RKO (cell line): ENCODE measurements around the gene RTF2.

Experiments
- DNase-seq: peaks from one replicate; pipeline ENCODE4 v3.0.0-alpha.2; 2016; ENCODE audit warnings: low spot score

RTF2 gene

DNA sequence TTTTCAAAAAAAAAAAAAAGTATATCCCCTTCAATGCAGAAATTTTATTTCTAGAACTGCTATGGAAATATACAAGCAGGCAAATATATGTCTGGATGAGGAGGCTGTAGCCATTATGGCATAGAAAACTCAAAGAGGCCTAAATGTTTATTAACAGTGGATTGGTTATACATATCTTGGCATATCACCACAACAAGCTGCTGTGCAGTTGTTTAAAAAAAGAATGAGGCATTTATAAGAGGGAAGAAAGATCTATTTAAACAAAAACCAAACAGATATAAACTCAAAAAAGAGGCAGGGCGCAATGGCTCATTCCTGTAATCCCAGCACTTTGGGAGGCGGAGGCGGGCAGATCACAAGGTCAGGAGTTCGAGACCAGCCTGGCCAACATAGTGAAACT is 30.1 kb upstream of the RTF2 start:
- no peak for DNase-seq

- no peak for DNase-seq
These were observed 28.6 kb upstream of the RTF2 start for GRCh38 chr20:56439771-56440291.

GRCh38 chr20:56440346-56441007 is 27.9 kb upstream of the RTF2 start:
- DNase-seq: no peak

DNA sequence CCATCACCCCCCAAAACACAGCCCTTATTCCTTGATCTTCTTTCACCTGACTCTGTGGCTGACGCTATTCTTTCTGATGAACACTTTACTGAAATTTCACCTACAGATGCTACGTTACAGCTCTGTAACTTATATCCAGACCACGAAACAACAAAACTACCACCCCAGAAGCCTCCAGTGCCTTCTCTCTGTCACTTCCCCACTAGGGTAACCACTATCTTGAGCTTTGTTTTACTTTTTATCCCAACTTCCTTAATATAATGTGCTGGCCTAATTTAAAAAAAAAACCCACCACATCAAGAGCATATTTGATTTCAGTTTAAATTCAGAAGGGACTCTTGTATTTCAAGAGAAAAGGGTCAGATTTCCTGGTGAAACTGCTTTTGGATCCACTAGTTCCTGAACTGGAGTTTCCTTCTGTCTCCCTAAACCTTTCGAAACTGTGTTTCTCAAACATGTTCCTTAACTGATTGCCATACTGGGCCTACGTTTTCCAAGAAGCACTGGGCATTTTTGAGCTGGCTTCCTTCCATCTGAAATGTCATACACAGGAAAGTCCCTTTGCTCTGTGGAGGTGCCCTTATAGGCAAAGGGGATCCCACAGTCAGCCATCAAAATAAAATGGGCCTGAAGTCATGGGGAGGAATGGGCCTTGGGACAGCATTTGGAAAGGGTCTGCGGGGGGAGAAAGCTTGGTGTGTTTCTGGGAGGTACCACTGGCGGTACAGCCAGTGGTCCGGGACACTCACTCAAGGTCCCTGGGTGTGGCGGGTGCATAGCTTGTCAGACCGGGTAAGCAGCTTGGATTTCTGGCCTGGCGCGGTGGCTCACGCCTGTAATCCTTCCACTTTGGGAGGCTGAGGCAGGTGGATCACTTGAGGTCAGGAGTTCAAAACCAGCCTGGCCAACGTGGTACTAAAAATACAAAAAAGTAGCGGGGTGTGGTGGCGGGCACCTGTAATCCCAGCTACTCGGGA is 25.8 kb upstream of the RTF2 start:
- no peak for DNase-seq

DNA sequence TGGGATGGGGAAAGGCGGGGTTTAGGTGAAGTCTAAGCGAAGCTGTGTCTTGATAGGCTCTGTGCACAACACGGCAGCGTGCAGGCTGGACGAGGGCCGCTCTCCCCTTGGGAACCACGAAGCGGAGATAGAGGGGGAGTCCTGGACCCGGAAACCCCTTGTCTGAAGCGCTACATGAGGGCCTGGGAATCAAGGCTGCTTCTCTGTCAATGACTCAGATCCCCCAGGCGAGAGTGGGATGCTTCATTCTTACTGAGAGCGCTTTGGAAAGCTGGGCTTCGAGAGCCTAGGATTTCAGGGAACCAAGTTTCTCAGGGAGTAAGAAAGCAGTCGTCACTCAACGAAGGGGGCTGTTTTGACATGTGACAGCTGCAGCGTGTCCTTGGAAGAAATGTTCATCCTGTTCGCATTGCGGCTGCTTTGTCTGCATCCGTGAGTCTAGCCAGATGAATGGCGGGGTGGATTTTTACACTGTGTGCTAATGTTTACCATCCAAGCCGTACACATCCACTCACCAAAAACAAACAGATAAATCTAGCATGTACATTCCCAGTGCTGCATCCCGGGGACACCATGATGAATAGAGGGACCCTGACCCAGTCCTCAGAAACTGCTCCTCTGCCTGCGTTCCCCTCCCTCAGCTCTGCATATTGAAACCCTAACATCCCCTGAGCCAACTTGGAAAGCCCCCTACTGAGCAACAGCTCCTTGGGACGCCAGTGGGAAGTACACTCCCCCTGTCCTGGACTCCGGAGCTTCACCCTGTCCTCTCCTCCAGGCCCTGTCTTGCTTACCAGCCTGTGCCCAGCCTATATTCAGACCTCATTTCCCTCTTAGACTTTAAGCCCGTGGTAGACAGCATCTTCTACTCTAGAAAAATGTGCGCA is 24.5 kb upstream of the RTF2 start:
- no peak for DNase-seq

DNA sequence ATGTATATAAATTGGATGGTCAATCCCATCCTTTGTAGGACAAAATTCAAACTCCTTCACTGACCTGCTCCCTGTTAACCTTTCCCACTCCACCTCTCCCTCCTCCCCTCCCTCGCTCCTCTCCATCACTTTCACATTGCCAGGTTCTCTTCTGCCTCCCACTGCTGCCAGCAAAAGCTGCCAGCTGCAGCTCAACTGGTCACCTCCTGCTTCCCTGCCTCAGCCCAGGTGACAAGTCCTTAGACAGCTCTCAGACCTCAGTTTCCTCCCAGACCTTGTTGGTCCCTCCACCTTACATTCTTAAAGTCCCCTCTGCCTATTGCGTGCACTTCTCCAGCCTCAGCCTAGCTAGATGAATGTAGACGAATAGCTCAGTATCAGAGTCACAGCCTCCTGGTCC is 23.3 kb upstream of the RTF2 start:
- no peak for DNase-seq

DNA sequence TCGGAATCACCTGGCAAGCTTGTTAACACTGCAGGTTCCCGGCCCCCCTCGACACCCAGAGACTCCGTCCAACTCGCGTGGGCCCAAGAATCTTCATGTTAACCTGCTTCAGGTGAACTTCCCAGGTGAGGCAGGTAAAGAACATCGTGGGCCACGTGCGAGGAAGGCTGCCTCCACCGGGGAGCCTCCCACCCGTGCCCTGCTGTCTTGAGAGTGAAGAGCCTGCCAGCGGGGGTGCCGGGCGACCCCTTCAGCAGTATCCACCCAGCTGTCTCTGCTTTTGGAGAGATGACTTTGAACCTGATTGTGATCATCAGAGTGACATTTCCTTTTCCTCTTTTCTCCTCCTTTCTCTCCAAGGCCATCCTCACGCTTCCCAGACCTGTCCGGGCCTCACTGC is 22.9 kb upstream of the RTF2 start:
- DNase-seq: no peak

- no peak for DNase-seq
These were observed 21.2 kb upstream of the RTF2 start for GRCh38 chr20:56447227-56447626.

DNA sequence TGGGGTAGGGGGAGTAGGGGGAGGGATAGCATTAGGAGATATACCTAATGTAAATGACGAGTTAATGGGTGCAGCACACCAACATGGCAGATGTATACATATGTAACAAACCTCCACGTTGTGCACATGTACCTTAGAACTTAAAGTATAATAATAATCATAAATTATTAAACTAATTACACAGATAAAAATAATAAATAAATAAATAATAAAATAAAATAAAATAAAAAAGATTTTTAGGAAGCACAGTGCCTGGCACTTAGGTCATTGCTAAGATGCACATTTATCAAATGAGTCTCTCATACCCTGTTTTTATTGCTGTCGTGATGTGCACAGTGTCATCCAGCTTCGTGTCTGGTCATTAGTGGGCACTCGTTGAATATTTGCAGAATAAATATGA is 19.0 kb upstream of the RTF2 start:
- no peak for DNase-seq

- DNase-seq: no peak
These were observed 17.2 kb upstream of the RTF2 start for GRCh38 chr20:56451056-56451765.

GRCh38 chr20:56453352-56453751 is 15.1 kb upstream of the RTF2 start:
- DNase-seq: no peak

GRCh38 chr20:56454754-56455153 is 13.7 kb upstream of the RTF2 start:
- no peak for DNase-seq

DNA sequence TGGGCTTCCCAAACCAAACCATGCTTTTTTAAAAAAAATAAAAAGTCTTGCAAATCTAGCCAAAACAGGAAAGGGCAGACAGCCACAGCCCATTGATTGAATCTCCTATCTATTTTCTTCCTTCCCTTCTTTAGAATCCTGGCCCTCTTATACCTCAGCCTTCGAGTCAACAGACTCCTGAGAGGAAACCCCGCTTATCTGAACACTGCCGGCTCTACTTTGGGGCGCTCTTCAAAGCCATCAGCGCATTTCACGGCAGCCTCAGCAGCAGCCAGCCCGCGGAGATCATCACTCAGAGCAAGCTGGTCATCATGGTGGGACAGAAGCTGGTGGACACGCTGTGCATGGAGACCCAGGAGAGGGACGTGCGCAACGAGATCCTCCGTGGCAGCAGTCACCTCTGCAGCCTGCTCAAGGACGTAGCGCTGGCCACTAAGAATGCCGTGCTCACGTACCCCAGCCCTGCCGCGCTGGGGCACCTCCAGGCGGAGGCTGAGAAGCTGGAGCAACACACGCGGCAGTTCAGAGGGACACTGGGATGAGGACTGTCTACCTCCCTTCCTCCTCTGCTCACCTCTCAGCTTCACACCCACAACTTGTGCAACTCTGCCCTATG is 10.1 kb upstream of the RTF2 start:
- DNase-seq: no peak

DNA sequence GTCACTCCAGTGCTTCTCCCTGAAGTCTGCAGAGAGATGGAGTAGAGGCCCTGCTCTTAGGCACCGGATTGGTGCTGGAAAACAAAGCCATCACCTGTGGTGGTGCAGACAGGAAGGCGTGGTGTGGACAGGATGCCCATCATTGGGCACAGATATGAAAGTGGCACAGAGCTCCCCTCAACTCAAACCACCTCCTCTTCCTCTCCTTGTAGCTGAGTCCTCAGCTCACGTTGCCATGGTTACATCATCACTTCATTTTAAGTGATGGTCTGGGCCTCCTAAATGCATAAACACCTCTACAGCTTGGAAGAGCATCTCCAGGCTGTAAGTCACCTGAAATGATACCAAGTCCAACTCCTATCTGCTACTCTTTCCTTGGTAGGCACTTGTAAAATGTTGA is 8.0 kb upstream of the RTF2 start:
- DNase-seq: no peak

DNA sequence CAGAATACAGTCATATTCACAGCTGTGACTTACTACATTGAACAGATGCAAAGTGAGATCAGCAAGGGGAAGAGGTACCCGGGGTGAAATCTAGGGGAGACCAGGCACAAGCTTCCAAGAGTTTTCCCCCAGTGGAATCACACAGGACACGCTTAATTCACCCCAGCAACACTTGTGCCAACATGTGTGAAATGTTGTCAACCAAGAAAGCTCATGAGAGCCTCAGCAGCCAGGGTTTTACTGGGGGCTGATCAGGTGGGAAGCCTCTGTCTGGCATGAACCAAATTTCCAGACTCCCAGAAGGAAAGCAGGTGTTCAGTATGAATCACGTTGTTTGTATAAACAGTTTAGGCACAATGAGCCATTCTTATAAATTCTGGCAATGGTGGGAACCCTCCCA is 6.9 kb upstream of the RTF2 start:
- DNase-seq: no peak

DNA sequence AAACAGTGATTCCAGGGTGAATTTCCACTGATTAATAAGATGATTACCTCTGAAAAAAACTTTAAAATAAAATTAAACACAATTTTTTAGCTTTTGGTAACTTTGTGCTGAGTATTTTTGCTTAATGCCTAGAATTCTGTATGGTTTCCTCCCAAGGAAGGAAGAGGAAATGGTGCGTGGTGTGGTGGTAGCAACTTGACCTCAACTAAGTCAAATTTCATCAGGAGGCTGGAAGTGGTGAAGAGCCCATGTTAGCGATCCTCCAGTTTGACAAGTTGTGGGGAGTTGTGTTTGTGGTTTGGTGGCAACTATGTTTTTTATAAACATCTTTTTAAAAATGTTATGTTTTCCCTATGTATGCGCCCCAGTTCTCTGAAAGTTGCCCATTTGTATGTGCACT is 5.0 kb upstream of the RTF2 start:
- no peak for DNase-seq

- DNase-seq: no peak
These were observed 2.4 kb upstream of the RTF2 start for GRCh38 chr20:56465997-56466396.

DNA sequence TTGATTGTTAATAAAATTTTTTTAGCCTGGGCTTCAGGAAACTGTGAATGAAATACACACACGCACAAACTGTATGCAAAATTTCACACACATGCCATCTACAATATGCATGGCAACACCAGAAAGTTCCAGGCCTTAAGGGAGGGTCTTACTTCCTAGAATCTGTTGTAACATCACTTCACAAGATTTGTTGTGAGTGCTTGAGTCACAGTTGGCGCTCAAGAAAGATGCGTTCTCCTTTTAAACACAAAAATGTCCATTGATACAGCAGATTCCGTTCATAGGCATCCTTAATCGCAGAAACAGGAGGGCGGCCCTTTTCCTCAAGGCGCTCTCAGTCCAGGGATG is 485 bp upstream of the RTF2 start:
- DNase-seq: no peak

DNA sequence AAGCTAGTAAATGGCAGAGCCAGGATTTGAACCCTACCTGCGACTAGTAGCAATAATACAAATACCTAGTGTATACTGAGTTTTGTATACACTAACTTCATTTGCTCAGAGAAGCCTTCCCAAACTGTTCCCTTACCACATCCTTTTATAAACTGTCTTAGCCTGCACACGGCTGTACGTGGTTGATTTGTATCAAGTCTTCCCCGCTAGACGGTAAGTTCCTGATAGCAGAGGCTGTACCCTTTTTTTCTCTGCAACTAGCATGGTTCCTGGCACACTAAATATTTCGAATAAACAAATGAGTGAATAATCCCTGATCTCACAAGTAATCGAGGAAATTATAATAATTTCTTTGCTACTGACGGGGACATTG is 636 bp downstream of the RTF2 start:
- no peak for DNase-seq

- no peak for DNase-seq
These were observed 15.5 kb downstream of the RTF2 start for GRCh38 chr20:56483970-56484369.

DNA sequence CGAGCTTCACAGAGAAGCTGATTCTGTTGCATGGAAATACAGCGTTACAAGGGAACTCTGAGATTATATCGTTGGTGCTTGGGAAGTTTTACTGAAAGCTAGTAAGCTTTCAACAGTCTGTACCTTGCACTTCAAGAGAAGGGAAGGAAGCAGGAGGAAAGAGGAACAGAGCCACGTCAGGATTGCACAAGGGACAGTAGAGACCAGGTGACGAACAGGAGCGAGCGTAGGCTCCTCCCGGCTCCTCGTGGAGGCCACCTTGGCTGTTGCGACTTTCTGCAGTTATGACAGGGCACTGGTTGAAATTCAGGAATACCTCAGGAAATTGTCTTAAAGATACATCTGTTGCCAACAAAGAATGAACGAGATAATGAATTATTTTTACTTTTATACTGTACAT is 18.8 kb downstream of the RTF2 start:
- no peak for DNase-seq
